ENCODE measurements around the gene KIR2DL3. TPM values are rescaled to one million over a fixed set of nuclear protein-coding genes. Genes with fewer than 3 reads are reported as not detected.
"Not testable (repeated sequence)": the region's sequence is repeated elsewhere in the genome, so short reads cannot be mapped to it uniquely, and the experiment has no call there.

The KIR2DL3 gene
- total RNA-seq, 1 experiment from 2014 or later = not detected

GRCh38 chr19:54739587-54740497 lies 1.5 kb downstream of the KIR2DL3 start:
- DNase-seq = no peak
- no peaks in the 10 kb centered on the region for H3K79me2 ChIP-seq (ENCODE audit: low read depth)
- TF ChIP-seq EZH2 (IDR thresholded peaks at IDR 0.05; ENCODE audit: low read depth) (no peak), CTCF (conservative IDR thresholded peaks at IDR 0.05) (no peak)
- no peak overlapping the region for H2AFZ ChIP-seq
- ChIA-PET CTCF (no interaction called here), POLR2A (ENCODE audit: unreplicated experiment) (no interaction called here)
- no peaks in the 10 kb centered on the region for H3K9me2 ChIP-seq (ENCODE audit: insufficient read depth)
- no TSS peak for BruUV-seq (replicated peaks)
- H3K27ac ChIP-seq = no peak overlapping the region
- no peaks in the 10 kb centered on the region for H4K20me1 ChIP-seq (ENCODE audit: insufficient read depth)
- no peaks in the 10 kb centered on the region for H3F3A ChIP-seq (ENCODE audit: insufficient read depth, low read depth)
- H3K4me3 ChIP-seq = no peak overlapping the region
- intact Hi-C loops (cut with micrococcal nuclease; ENCODE audit: unreplicated experiment) = loop anchor here (5.0 kb wide), 1 partner anchor 107 kb away; no protein-coding TSS in a partner anchor
- peaks cover 56% of the 10 kb centered on the region for H3K27me3 ChIP-seq (ENCODE audit: insufficient read depth, low read depth)
- no peaks in the 10 kb centered on the region for H3K4me1 ChIP-seq (replicated peaks; ENCODE audit: insufficient read depth)
- no peak overlapping the region for H3K4me2 ChIP-seq
- no peaks in the 10 kb centered on the region for H3K9me3 ChIP-seq (ENCODE audit: insufficient read depth, low read depth)
- H3K36me3 ChIP-seq (ENCODE audit: low read depth) = no peaks in the 10 kb centered on the region

GRCh38 chr19:54741950-54742349 lies 3.6 kb downstream of the KIR2DL3 start:
- H3K4me3 ChIP-seq; POLR2A ChIA-PET (ENCODE audit: unreplicated experiment): not testable (repeated sequence)

GRCh38 chr19:54744080-54744479 lies 5.8 kb downstream of the KIR2DL3 start:
- H3K4me2 ChIP-seq; H2AFZ ChIP-seq; DNase-seq; H3K36me3 ChIP-seq (ENCODE audit: low read depth); H3K9me3 ChIP-seq (ENCODE audit: insufficient read depth, low read depth); H3K4me3 ChIP-seq; H3K9me2 ChIP-seq (ENCODE audit: insufficient read depth); H3K4me1 ChIP-seq (replicated peaks; ENCODE audit: insufficient read depth); H3K27ac ChIP-seq; CTCF ChIA-PET; POLR2A ChIA-PET (ENCODE audit: unreplicated experiment); intact Hi-C loops (cut with micrococcal nuclease; ENCODE audit: unreplicated experiment); H3K79me2 ChIP-seq (ENCODE audit: low read depth); H3F3A ChIP-seq (ENCODE audit: insufficient read depth, low read depth); BruUV-seq (replicated peaks); H4K20me1 ChIP-seq (ENCODE audit: insufficient read depth): not testable (repeated sequence)
- peaks cover 64% of the 10 kb centered on the region for H3K27me3 ChIP-seq (ENCODE audit: insufficient read depth, low read depth)

More at GRCh38 chr19:54741950-54742349, 3.6 kb downstream of the KIR2DL3 start:
- H3K36me3 ChIP-seq (ENCODE audit: low read depth); H4K20me1 ChIP-seq (ENCODE audit: insufficient read depth); H3K4me1 ChIP-seq (replicated peaks; ENCODE audit: insufficient read depth); intact Hi-C loops (cut with micrococcal nuclease; ENCODE audit: unreplicated experiment); H3F3A ChIP-seq (ENCODE audit: insufficient read depth, low read depth); H3K9me2 ChIP-seq (ENCODE audit: insufficient read depth); H2AFZ ChIP-seq; H3K79me2 ChIP-seq (ENCODE audit: low read depth); H3K4me2 ChIP-seq; BruUV-seq (replicated peaks); CTCF ChIA-PET; H3K9me3 ChIP-seq (ENCODE audit: insufficient read depth, low read depth); DNase-seq; H3K27ac ChIP-seq: not testable (repeated sequence)
- H3K27me3 ChIP-seq (ENCODE audit: insufficient read depth, low read depth) = peaks cover 63% of the 10 kb centered on the region

- H3F3A ChIP-seq (ENCODE audit: insufficient read depth, low read depth); H3K4me1 ChIP-seq (replicated peaks; ENCODE audit: insufficient read depth); H3K4me3 ChIP-seq; H3K9me2 ChIP-seq (ENCODE audit: insufficient read depth); intact Hi-C loops (cut with micrococcal nuclease; ENCODE audit: unreplicated experiment); H3K4me2 ChIP-seq; H3K9me3 ChIP-seq (ENCODE audit: insufficient read depth, low read depth); H2AFZ ChIP-seq; CTCF ChIA-PET; BruUV-seq (replicated peaks); H4K20me1 ChIP-seq (ENCODE audit: insufficient read depth); DNase-seq; H3K36me3 ChIP-seq (ENCODE audit: low read depth); H3K27ac ChIP-seq; POLR2A ChIA-PET (ENCODE audit: unreplicated experiment); H3K79me2 ChIP-seq (ENCODE audit: low read depth): not testable (repeated sequence)
- H3K27me3 ChIP-seq (ENCODE audit: insufficient read depth, low read depth) = peaks cover 42% of the 10 kb centered on the region
These were observed 9.5 kb downstream of the KIR2DL3 start for GRCh38 chr19:54747614-54748322.

- H3K27me3 ChIP-seq (ENCODE audit: insufficient read depth, low read depth) = peaks cover 36% of the 10 kb centered on the region
- H3K4me1 ChIP-seq (replicated peaks; ENCODE audit: insufficient read depth); CTCF ChIA-PET; H3K4me3 ChIP-seq; POLR2A ChIA-PET (ENCODE audit: unreplicated experiment); H2AFZ ChIP-seq; H3K9me3 ChIP-seq (ENCODE audit: insufficient read depth, low read depth); H3K9me2 ChIP-seq (ENCODE audit: insufficient read depth); H3F3A ChIP-seq (ENCODE audit: insufficient read depth, low read depth); H3K27ac ChIP-seq; BruUV-seq (replicated peaks); DNase-seq; H3K79me2 ChIP-seq (ENCODE audit: low read depth); H3K36me3 ChIP-seq (ENCODE audit: low read depth); intact Hi-C loops (cut with micrococcal nuclease; ENCODE audit: unreplicated experiment); H3K4me2 ChIP-seq; H4K20me1 ChIP-seq (ENCODE audit: insufficient read depth): not testable (repeated sequence)
These were observed 12.0 kb downstream of the KIR2DL3 start for GRCh38 chr19:54750276-54750675.

GRCh38 chr19:54756204-54757110 lies 18.1 kb downstream of the KIR2DL3 start:
- POLR2A ChIA-PET (ENCODE audit: unreplicated experiment); DNase-seq; H3K9me2 ChIP-seq (ENCODE audit: insufficient read depth); H3K9me3 ChIP-seq (ENCODE audit: insufficient read depth, low read depth); CTCF ChIA-PET; H3K4me1 ChIP-seq (replicated peaks; ENCODE audit: insufficient read depth); H3K79me2 ChIP-seq (ENCODE audit: low read depth); H3K36me3 ChIP-seq (ENCODE audit: low read depth); H3K27me3 ChIP-seq (ENCODE audit: insufficient read depth, low read depth); H2AFZ ChIP-seq; H3K4me2 ChIP-seq; H3K4me3 ChIP-seq; H3F3A ChIP-seq (ENCODE audit: insufficient read depth, low read depth); BruUV-seq (replicated peaks); H4K20me1 ChIP-seq (ENCODE audit: insufficient read depth); H3K27ac ChIP-seq; intact Hi-C loops (cut with micrococcal nuclease; ENCODE audit: unreplicated experiment): not testable (repeated sequence)

All from PC-9 (cell line).